Neuron (in vitro differentiated cells): ENCODE data around the gene BANF2.

Source experiments
- H2AFZ ChIP-seq: one replicate; pipeline ENCODE4 v1.6.1; 2013; ENCODE audit warnings: low read depth, mild to moderate bottlenecking, inconsistent platforms, low read length, moderate library complexity
- H3K27me3 ChIP-seq: one replicate; pipeline ENCODE4 v1.6.1; 2013; ENCODE audit warnings: low read length; ENCODE audit not compliant: insufficient read depth
- H3K36me3 ChIP-seq: one replicate; pipeline ENCODE4 v1.6.1; 2013; ENCODE audit warnings: low read length; ENCODE audit not compliant: insufficient read depth
- H3K4me1 ChIP-seq: one replicate; pipeline ENCODE4 v1.6.1; 2013; ENCODE audit warnings: low read length; ENCODE audit not compliant: insufficient read depth
- H3K4me3 ChIP-seq: 2 replicates; pipeline ENCODE4 v1.5.1; 2013; ENCODE audit warnings: mild to moderate bottlenecking, low read length, moderate library complexity
- H3K9me3 ChIP-seq: one replicate; pipeline ENCODE4 v1.6.1; 2013; ENCODE audit warnings: low read length

The BANF2 gene

GRCh38 chr20:17681726-17682102 is 18.1 kb upstream of the BANF2 start:
- Histone ChIP-seq H3K4me3 (peak overlapping the region; percentile 60), H3K9me3 (no peaks in the 10 kb centered on the region), H3K36me3 (no peaks in the 10 kb centered on the region), H3K4me1 (no peaks in the 10 kb centered on the region), H2AFZ (no peak overlapping the region), H3K27me3 (peaks cover 18% of the 10 kb centered on the region)

GRCh38 chr20:17682103-17682888 is 17.5 kb upstream of the BANF2 start, which contains the start of gene RRBP1:
TSS of gene RRBP1 (minus strand) at chr20:17682242. CDS start at chr20:17660507, 21,735 bp downstream.
- H3K36me3 ChIP-seq = no peaks in the 10 kb centered on the region
- H3K9me3 ChIP-seq = no peaks in the 10 kb centered on the region
- peak within 1 kb of the TSS; percentile 27 for H2AFZ ChIP-seq
- no peaks in the 10 kb centered on the region for H3K4me1 ChIP-seq
- peaks cover 18% of the 10 kb centered on the region for H3K27me3 ChIP-seq
- peak within 1 kb of the TSS; percentile 66 for H3K4me3 ChIP-seq

GRCh38 chr20:17682889-17683198 is 16.9 kb upstream of the BANF2 start:
- H2AFZ ChIP-seq = peak overlapping the region; percentile 27
- H3K9me3 ChIP-seq = no peaks in the 10 kb centered on the region
- peak overlapping the region; percentile 66 for H3K4me3 ChIP-seq
- H3K27me3 ChIP-seq = peaks cover 18% of the 10 kb centered on the region
- H3K36me3 ChIP-seq = no peaks in the 10 kb centered on the region
- H3K4me1 ChIP-seq = no peaks in the 10 kb centered on the region

- peaks cover 18% of the 10 kb centered on the region for H3K27me3 ChIP-seq
- H3K4me3 ChIP-seq = no peak overlapping the region
- no peaks in the 10 kb centered on the region for H3K36me3 ChIP-seq
- no peaks in the 10 kb centered on the region for H3K9me3 ChIP-seq
- H2AFZ ChIP-seq = no peak overlapping the region
- no peaks in the 10 kb centered on the region for H3K4me1 ChIP-seq
These were observed 16.3 kb upstream of the BANF2 start for GRCh38 chr20:17683218-17684076.

GRCh38 chr20:17684077-17684888 is 15.5 kb upstream of the BANF2 start:
- Histone ChIP-seq H2AFZ (no peak overlapping the region), H3K27me3 (peaks cover 18% of the 10 kb centered on the region), H3K9me3 (no peaks in the 10 kb centered on the region), H3K36me3 (no peaks in the 10 kb centered on the region), H3K4me1 (no peaks in the 10 kb centered on the region), H3K4me3 (no peak overlapping the region)

- H3K4me3 ChIP-seq = no peak overlapping the region
- peaks cover 18% of the 10 kb centered on the region for H3K27me3 ChIP-seq
- no peak overlapping the region for H2AFZ ChIP-seq
- H3K9me3 ChIP-seq = no peaks in the 10 kb centered on the region
- no peaks in the 10 kb centered on the region for H3K4me1 ChIP-seq
- H3K36me3 ChIP-seq = no peaks in the 10 kb centered on the region
These were observed 14.6 kb upstream of the BANF2 start for GRCh38 chr20:17685168-17685567.

- H3K27me3 ChIP-seq = peaks cover 18% of the 10 kb centered on the region
- H3K36me3 ChIP-seq = no peaks in the 10 kb centered on the region
- H3K4me3 ChIP-seq = no peak overlapping the region
- no peak overlapping the region for H2AFZ ChIP-seq
- no peaks in the 10 kb centered on the region for H3K4me1 ChIP-seq
- no peaks in the 10 kb centered on the region for H3K9me3 ChIP-seq
These were observed 12.0 kb upstream of the BANF2 start for GRCh38 chr20:17687800-17688199.

GRCh38 chr20:17688965-17689364 is 10.8 kb upstream of the BANF2 start:
- Histone ChIP-seq H3K9me3 (no peaks in the 10 kb centered on the region), H3K4me3 (no peak overlapping the region), H2AFZ (no peak overlapping the region), H3K36me3 (no peaks in the 10 kb centered on the region), H3K27me3 (peaks cover 15% of the 10 kb centered on the region), H3K4me1 (no peaks in the 10 kb centered on the region)

- Histone ChIP-seq H2AFZ (no peak overlapping the region), H3K4me1 (no peaks in the 10 kb centered on the region), H3K36me3 (no peaks in the 10 kb centered on the region), H3K27me3 (peaks cover 8% of the 10 kb centered on the region), H3K4me3 (no peak overlapping the region), H3K9me3 (no peaks in the 10 kb centered on the region)
These were observed 9.6 kb upstream of the BANF2 start for GRCh38 chr20:17690144-17690543.

GRCh38 chr20:17691758-17692157 is 8.0 kb upstream of the BANF2 start:
- Histone ChIP-seq H3K4me3 (no peak overlapping the region), H3K27me3 (peaks cover 3% of the 10 kb centered on the region), H3K9me3 (peaks cover 3% of the 10 kb centered on the region), H2AFZ (no peak overlapping the region), H3K36me3 (no peaks in the 10 kb centered on the region), H3K4me1 (no peaks in the 10 kb centered on the region)

- H3K9me3 ChIP-seq = peaks cover 3% of the 10 kb centered on the region
- no peaks in the 10 kb centered on the region for H3K36me3 ChIP-seq
- no peak overlapping the region for H2AFZ ChIP-seq
- no peaks in the 10 kb centered on the region for H3K4me1 ChIP-seq
- H3K27me3 ChIP-seq = peaks cover 3% of the 10 kb centered on the region
- no peak overlapping the region for H3K4me3 ChIP-seq
These were observed 6.2 kb upstream of the BANF2 start for GRCh38 chr20:17693444-17694001.

- no peaks in the 10 kb centered on the region for H3K36me3 ChIP-seq
- H3K9me3 ChIP-seq = peaks cover 3% of the 10 kb centered on the region
- H3K4me1 ChIP-seq = no peaks in the 10 kb centered on the region
- H3K27me3 ChIP-seq = peaks cover 7% of the 10 kb centered on the region
- H3K4me3 ChIP-seq = no peak overlapping the region
- H2AFZ ChIP-seq = no peak overlapping the region
These were observed 5.0 kb upstream of the BANF2 start for GRCh38 chr20:17694767-17695166.
